Measurements from ENCODE around the gene ANXA5.

The ANXA5 gene

DNA sequence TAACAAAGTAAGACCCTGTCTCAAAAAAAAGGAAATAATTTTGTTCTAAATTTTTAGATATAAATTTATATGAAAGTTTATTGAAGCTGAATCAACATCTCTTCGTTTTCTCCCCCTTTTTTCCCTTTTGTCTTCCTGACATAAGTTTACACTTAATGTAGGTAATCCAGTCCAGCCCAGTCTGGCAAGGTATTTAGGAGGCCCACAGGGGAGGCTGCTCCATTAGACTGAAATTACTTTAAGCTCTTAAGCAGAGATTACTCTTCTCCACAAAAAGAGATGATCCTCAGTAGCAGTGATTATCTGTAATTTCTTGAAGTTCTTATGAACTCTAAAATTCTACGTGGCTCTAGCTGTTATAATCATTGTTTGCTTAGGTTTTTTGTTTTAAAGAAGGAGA is 46.0 kb downstream of the ANXA5 start:
- no peak for TF ChIP-seq SIN3A (IDR thresholded peaks at IDR 0.05; ENCODE audit: borderline replicate concordance, insufficient read depth, low read length)
- no peak for TF ChIP-seq FOXP2 (optimal IDR thresholded peaks at IDR 0.05; ENCODE audit: borderline replicate concordance, extremely low read depth, extremely low read length, insufficient read depth)
- no peak for TF ChIP-seq REST (IDR thresholded peaks at IDR 0.05; ENCODE audit: insufficient read depth in 1 of 2, low read depth in 2 of 2, low read length in 2 of 2)
- TF ChIP-seq TAF1 (IDR thresholded peaks at IDR 0.05; ENCODE audit: borderline replicate concordance, insufficient read depth, low read length): no peak
- TF ChIP-seq POLR2AphosphoS5 (IDR thresholded peaks at IDR 0.05; ENCODE audit: low read depth, low read length): no peak

GRCh38 chr4:121648516-121648915 is 48.3 kb downstream of the ANXA5 start:
- TF ChIP-seq SIN3A (IDR thresholded peaks at IDR 0.05; ENCODE audit: borderline replicate concordance, insufficient read depth, low read length): no peak
- no peak for TF ChIP-seq TAF1 (IDR thresholded peaks at IDR 0.05; ENCODE audit: borderline replicate concordance, insufficient read depth, low read length)
- no peak for TF ChIP-seq POLR2AphosphoS5 (IDR thresholded peaks at IDR 0.05; ENCODE audit: low read depth, low read length)
- TF ChIP-seq REST (IDR thresholded peaks at IDR 0.05; ENCODE audit: insufficient read depth in 1 of 2, low read depth in 2 of 2, low read length in 2 of 2): no peak
- TF ChIP-seq FOXP2 (optimal IDR thresholded peaks at IDR 0.05; ENCODE audit: borderline replicate concordance, extremely low read depth, extremely low read length, insufficient read depth): no peak

DNA sequence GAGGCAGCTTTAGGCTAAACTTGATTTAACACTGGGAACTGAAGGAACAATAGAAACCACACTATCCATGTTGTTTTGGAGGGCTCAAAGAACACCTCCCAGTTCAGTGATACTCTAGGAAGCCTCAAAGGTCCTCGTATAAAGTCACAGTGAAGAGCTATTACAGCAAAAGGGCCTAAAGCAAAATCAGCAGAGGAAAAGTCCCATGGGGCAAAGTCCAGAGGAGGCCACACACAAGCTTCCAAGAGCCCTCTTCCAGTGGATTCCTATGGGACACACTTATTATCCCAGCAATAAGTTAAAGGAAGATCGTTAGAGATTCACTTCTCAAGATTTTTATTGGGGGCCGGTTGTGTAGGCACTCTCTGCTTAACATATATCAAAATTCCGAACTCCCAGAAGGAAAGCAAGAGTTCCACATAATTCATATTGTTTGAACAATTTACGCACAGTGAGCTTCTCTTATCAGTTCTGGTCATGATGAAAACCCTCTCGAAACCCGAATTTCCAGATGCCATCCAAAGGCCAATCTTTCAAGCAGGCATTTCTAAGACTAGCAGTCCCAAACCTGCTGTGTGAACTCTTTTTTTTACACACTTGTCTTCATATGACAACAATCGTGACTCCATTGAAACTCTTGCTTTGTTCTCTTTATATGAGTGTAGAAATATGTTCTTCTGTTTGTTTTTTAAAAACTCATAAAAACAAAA is 53.7 kb downstream of the ANXA5 start:
- TF ChIP-seq FOXP2 (optimal IDR thresholded peaks at IDR 0.05; ENCODE audit: borderline replicate concordance, extremely low read depth, extremely low read length, insufficient read depth) (no peak), TAF1 (IDR thresholded peaks at IDR 0.05; ENCODE audit: borderline replicate concordance, insufficient read depth, low read length) (no peak), SIN3A (IDR thresholded peaks at IDR 0.05; ENCODE audit: borderline replicate concordance, insufficient read depth, low read length) (no peak), POLR2AphosphoS5 (IDR thresholded peaks at IDR 0.05; ENCODE audit: low read depth, low read length) (no peak), REST (IDR thresholded peaks at IDR 0.05; ENCODE audit: insufficient read depth in 1 of 2, low read depth in 2 of 2, low read length in 2 of 2) (no peak)

DNA sequence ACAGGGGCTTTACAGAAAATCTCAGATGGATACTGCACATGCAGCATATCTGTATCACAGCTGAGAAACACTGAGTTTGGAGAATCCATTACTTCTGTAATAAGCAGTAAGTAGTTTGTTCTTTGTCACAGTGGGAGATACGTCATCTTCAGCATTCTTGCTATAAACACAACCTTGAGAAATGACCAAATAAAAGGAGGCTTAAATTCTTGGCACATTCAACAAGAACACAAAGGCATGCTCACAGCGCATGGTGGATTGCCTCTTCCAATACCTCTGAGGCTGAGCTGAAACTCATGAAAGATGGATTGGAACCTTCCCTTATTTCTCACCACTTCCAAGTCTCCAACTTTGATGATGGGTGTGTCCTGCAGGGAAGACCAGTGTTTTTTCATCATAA is 54.5 kb downstream of the ANXA5 start:
- no peak for TF ChIP-seq FOXP2 (optimal IDR thresholded peaks at IDR 0.05; ENCODE audit: borderline replicate concordance, extremely low read depth, extremely low read length, insufficient read depth)
- TF ChIP-seq TAF1 (IDR thresholded peaks at IDR 0.05; ENCODE audit: borderline replicate concordance, insufficient read depth, low read length): no peak
- no peak for TF ChIP-seq POLR2AphosphoS5 (IDR thresholded peaks at IDR 0.05; ENCODE audit: low read depth, low read length)
- TF ChIP-seq REST (IDR thresholded peaks at IDR 0.05; ENCODE audit: insufficient read depth in 1 of 2, low read depth in 2 of 2, low read length in 2 of 2): no peak
- no peak for TF ChIP-seq SIN3A (IDR thresholded peaks at IDR 0.05; ENCODE audit: borderline replicate concordance, insufficient read depth, low read length)
